ENCODE results near the gene NOTCH4. TPM values are rescaled to one million over a fixed set of nuclear protein-coding genes. Genes with fewer than 3 reads are reported as not detected.

Gene NOTCH4
- total and polyA plus RNA-seq, 9 of the 15 experiments (the other 6 are each of a cell fraction or from before 2014, with no cell fraction given): 0.24 to 4.3 (median 1.7) TPM

GRCh38 chr6:32195902-32196681 lies 27.8 kb downstream of the NOTCH4 start (continued):
- TF ChIP-seq ZC3H4 (CRISPR knock-in tag; IDR thresholded peaks at IDR 0.05; ENCODE audit: borderline replicate concordance): peak; percentile 98; the same call in 1 of the 2 replicates
- TF ChIP-seq ZKSCAN3 (CRISPR knock-in tag; IDR thresholded peaks at IDR 0.05): no peak
- 0 out of 2 replicates have a peak, but pooled peaks have one; percentile 26 for TF ChIP-seq PRMT5 (CRISPR knock-in tag; IDR thresholded peaks at IDR 0.05)
- peak; percentile 10; the same call in 1 of the 2 replicates for TF ChIP-seq ZNF224 (CRISPR knock-in tag; IDR thresholded peaks at IDR 0.05)
- TF ChIP-seq ILF3 (IDR thresholded peaks at IDR 0.05; ENCODE audit: borderline replicate concordance): peak; percentile 13; the same call in 1 of the 2 replicates
- TF ChIP-seq, protein P1, sequence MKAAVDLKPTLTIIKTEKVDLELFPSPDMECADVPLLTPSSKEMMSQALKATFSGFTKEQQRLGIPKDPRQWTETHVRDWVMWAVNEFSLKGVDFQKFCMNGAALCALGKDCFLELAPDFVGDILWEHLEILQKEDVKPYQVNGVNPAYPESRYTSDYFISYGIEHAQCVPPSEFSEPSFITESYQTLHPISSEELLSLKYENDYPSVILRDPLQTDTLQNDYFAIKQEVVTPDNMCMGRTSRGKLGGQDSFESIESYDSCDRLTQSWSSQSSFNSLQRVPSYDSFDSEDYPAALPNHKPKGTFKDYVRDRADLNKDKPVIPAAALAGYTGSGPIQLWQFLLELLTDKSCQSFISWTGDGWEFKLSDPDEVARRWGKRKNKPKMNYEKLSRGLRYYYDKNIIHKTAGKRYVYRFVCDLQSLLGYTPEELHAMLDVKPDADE (conservative IDR thresholded peaks at IDR 0.05; ENCODE audit: control insufficient read depth, low read depth, low read length): peak; percentile 67
- TF ChIP-seq ZKSCAN1 (IDR thresholded peaks at IDR 0.05; ENCODE audit: low read depth, low read length): peak; percentile 12
- TF ChIP-seq TRIM24 (IDR thresholded peaks at IDR 0.05): peak in 1 of 2 experiments; percentile 11; a peak in 1 of 4 replicates
- peak; percentile 93 for TF ChIP-seq PML (IDR thresholded peaks at IDR 0.05; ENCODE audit: low read length)
- TF ChIP-seq BCOR (IDR thresholded peaks at IDR 0.05): peak; percentile 35; the same call in 1 of the 2 replicates
- peak; percentile 85 for TF ChIP-seq MXI1 (IDR thresholded peaks at IDR 0.05; ENCODE audit: low read depth, low read length)
- peak; percentile 84; the same call in 1 of the 2 replicates for TF ChIP-seq FOXO4 (CRISPR knock-in tag; IDR thresholded peaks at IDR 0.05)
- TF ChIP-seq KDM4B (IDR thresholded peaks at IDR 0.05; ENCODE audit: borderline replicate concordance in 2 of 2, low read depth in 1 of 2): peak in 1 of 2 experiments; percentile 51; a peak in 1 of 4 replicates
- no peak for TF ChIP-seq ZBTB8A (IDR thresholded peaks at IDR 0.05; ENCODE audit: partially characterized antibody)
- TF ChIP-seq ZNF232 (CRISPR knock-in tag; IDR thresholded peaks at IDR 0.05): peak; percentile 0; the same call in 1 of the 2 replicates
- no peak for TF ChIP-seq SIRT6 (IDR thresholded peaks at IDR 0.05; ENCODE audit: low read depth, low read length)
- 0 out of 4 replicates have a peak, but pooled peaks of 1 of the 2 experiments have one; percentile 29 for TF ChIP-seq BCLAF1 (IDR thresholded peaks at IDR 0.05; ENCODE audit: borderline replicate concordance in 1 of 2, control insufficient read depth in 1 of 2, low read depth in 2 of 2, low read length in 1 of 2)
- peak; percentile 86 for TF ChIP-seq JUN (IDR thresholded peaks at IDR 0.05; ENCODE audit: borderline replicate concordance, low read depth, low read length)
- peak; percentile 89 for TF ChIP-seq JUN (CRISPR knock-in tag; IDR thresholded peaks at IDR 0.05; ENCODE audit: borderline replicate concordance)
- peak; percentile 72; the same call in 1 of the 2 replicates for TF ChIP-seq HIVEP1 (CRISPR knock-in tag; IDR thresholded peaks at IDR 0.05)
- TF ChIP-seq MAFG (tag; conservative IDR thresholded peaks at IDR 0.05): peak; percentile 82
- no peak for TF ChIP-seq KDM2B (CRISPR knock-in tag; IDR thresholded peaks at IDR 0.05)
- no peak for TF ChIP-seq ZNF24 (IDR thresholded peaks at IDR 0.05)

All from K562 (cell line).